Vagina (tissue), 2 donors: ENCODE data around the gene RFC4. TPM values are rescaled to one million over a fixed set of nuclear protein-coding genes. Genes with fewer than 3 reads are reported as not detected.
"Not testable (repeated sequence)": the region's sequence is repeated elsewhere in the genome, so short reads cannot be mapped to it uniquely, and the experiment has no call there.

Source experiments
- DNase-seq, 2 donors: peaks; one replicate each; pipeline ENCODE4 v3.0.0-alpha.2; 2017; ENCODE audit errors: extremely low spot score in 2 of 2
- H3K27ac ChIP-seq: fragments of 200-600 bp; sonication (generic); one replicate; pipeline ENCODE4 v1.5.1; 2019
- H3K27me3 ChIP-seq: fragments of 200-600 bp; sonication (generic); one replicate; pipeline ENCODE4 v1.5.1; 2019
- H3K36me3 ChIP-seq, 2 donors: fragments of 200-600 bp; sonication (generic); one replicate each; pipeline ENCODE4 v1.5.1; 2017 to 2019
- H3K4me1 ChIP-seq: fragments of 200-600 bp; sonication (generic); one replicate; pipeline ENCODE4 v1.5.1; 2019
- H3K4me3 ChIP-seq, 2 donors: fragments of 200-600 bp; sonication (generic); 1 replicate in 1 of 2; 2 replicates in 1 of 2; pipeline ENCODE4 v1.5.1; 2016 to 2019
- H3K9me3 ChIP-seq: fragments of 200-600 bp; sonication (generic); one replicate; pipeline ENCODE4 v1.5.1; 2019
- POLR2A ChIP-seq, 2 donors: fragments of 450-650 bp; IDR thresholded peaks; one replicate each; pipeline ENCODE4 v1.6.1; 2017; ENCODE audit warnings: antibody characterized with exemption in 2 of 2, mild to moderate bottlenecking in 2 of 2, moderate library complexity in 2 of 2
- POLR2AphosphoS5 ChIP-seq, 2 donors: sonication (generic); formaldehyde crosslinking; IDR thresholded peaks; one replicate each; pipeline ENCODE4 v1.9.0; 2017; ENCODE audit warnings: antibody characterized with exemption in 2 of 2, mild to moderate bottlenecking in 2 of 2, low read depth in 1 of 2; ENCODE audit not compliant: insufficient read depth in 1 of 2
- intact Hi-C: fragments of 100-400 bp; cut with DNase I; formaldehyde crosslinking; loops from one replicate; pipeline ENCODE4 v1.15.1; 2023
- total RNA-seq: library from RNA; depleted of rRNA; stranded (reverse); fragments of >200 nt; gene quantifications from one replicate; pipeline ENCODE4 v1.2.3, GENCODE V29; 2016
- TF ChIP-seq, protein P1 (sequence below), 3 experiments: fragments of 450-650 bp in 2 of 3; fragments of 200-600 bp in 1 of 3; sonication (generic) in 1 of 3; IDR thresholded peaks; one replicate each; pipeline ENCODE4 v1.5.1; 2017 to 2019; ENCODE audit warnings: antibody characterized with exemption in 3 of 3, mild to moderate bottlenecking in 2 of 3, moderate library complexity in 2 of 3

The RFC4 gene
- total RNA-seq, 1 donor from 2014 or later: 8.3 TPM

DNA sequence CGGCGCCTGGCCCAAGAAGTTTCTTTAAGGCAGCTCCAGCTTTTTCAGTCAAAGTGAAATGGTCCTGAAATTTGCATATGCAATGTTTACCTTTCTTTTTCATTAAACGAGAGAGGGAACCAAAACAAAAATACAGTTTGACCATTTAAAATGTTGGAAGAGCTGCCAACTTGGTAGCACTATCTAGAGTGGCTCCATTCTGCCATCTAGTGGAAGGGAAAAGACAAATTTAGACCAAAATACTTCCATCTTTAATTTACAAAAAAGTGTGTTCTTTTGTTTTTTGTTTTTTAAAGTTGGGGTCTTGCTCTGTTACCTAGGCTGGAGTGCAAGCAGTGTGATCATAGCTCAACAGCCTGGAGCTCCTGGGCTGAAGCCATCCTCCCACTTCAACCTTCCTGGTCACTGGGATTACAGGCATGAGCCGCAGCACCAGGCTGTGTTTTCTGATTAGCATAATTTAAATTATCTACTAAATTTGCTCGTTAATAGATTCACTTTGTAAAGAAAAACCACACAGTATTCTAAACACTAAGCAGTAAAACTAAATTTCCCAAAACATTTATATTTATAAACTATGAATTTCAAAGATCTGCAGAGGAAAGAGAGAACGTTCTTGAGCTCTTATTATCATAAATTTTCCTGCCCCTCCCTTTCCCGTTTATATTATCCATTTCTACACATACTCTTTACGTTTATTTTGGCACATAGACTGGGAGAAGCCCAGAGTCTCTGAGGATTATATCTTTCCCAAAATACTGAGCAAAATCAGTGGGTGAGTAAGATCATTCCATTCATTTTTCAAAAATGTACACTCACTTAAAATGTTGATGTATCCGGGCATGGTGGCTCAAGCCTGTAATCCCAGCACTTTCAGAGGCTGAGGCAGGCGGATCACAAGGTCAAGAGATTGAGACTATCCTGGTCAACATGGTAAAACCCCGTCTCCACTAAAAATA lies 15.4 kb upstream of the RFC4 start:
- Histone ChIP-seq H3K4me1 (peaks cover 15% of the 10 kb centered on the region), H3K4me3 (no peak overlapping the region), H3K36me3 (no peaks in the 10 kb centered on the region), H3K27me3 (no peaks in the 10 kb centered on the region), H3K9me3 (no peaks in the 10 kb centered on the region), H3K27ac (no peak overlapping the region)
- intact Hi-C loops: no loop called here
- DNase-seq: peak in 1 of 2 donors; percentile 19
- TF ChIP-seq, protein P1, sequence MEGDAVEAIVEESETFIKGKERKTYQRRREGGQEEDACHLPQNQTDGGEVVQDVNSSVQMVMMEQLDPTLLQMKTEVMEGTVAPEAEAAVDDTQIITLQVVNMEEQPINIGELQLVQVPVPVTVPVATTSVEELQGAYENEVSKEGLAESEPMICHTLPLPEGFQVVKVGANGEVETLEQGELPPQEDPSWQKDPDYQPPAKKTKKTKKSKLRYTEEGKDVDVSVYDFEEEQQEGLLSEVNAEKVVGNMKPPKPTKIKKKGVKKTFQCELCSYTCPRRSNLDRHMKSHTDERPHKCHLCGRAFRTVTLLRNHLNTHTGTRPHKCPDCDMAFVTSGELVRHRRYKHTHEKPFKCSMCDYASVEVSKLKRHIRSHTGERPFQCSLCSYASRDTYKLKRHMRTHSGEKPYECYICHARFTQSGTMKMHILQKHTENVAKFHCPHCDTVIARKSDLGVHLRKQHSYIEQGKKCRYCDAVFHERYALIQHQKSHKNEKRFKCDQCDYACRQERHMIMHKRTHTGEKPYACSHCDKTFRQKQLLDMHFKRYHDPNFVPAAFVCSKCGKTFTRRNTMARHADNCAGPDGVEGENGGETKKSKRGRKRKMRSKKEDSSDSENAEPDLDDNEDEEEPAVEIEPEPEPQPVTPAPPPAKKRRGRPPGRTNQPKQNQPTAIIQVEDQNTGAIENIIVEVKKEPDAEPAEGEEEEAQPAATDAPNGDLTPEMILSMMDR (IDR thresholded peaks at IDR 0.05): peak in 2 of 3 experiments; percentile 19 to 28
- TF ChIP-seq POLR2A (IDR thresholded peaks at IDR 0.05): no peak

DNA sequence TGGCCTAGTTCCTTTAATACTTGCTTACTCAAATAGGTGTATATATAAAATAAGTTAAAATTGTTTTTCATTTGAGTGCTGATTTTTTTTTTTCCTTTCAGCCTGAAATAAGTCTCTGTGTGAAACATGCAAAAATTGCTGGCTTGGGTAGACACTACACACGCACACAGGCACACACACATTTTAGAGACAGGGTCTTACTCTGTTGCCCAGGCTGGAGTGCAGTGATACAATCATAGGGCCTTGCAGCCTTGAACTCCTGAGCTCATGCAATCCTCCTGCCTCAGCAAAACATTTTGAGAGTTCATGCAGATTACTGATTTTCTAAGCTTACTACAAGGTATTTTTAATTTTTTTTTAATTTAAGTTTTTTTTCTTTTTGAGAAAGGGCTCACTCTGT lies 12.7 kb upstream of the RFC4 start:
- no peaks in the 10 kb centered on the region for H3K27me3 ChIP-seq
- H3K4me3 ChIP-seq: no peak overlapping the region
- TF ChIP-seq, protein P1 (IDR thresholded peaks at IDR 0.05): no peak
- TF ChIP-seq POLR2A (IDR thresholded peaks at IDR 0.05) (no peak), POLR2AphosphoS5 (IDR thresholded peaks at IDR 0.05; ENCODE audit: insufficient read depth in 1 of 2, low read depth in 1 of 2) (no peak)
- no peaks in the 10 kb centered on the region for H3K36me3 ChIP-seq
- no peaks in the 10 kb centered on the region for H3K9me3 ChIP-seq
- no peak overlapping the region for H3K27ac ChIP-seq
- no peak for DNase-seq
- intact Hi-C loops: no loop called here
- no peaks in the 10 kb centered on the region for H3K4me1 ChIP-seq

DNA sequence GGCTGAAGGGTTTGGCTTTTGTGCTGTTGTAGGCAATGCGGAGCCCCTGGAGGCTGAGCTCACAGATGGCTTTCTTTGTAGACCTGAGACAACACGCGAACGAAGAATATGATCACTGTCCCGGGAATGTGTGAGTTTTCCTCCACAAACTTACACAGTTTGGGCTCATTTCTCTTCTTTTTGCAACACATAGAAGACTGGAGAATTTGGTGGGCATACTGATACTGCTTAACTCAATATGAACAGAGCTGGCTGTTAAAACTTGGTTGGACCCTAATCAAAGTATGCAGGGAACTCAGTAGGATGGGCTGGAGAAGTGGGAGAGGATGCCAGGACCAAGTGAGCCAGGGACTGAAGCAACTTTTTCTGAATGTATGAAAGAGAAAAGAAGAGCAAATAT lies 12.2 kb upstream of the RFC4 start:
- intact Hi-C loops: no loop called here
- TF ChIP-seq POLR2AphosphoS5 (IDR thresholded peaks at IDR 0.05; ENCODE audit: insufficient read depth in 1 of 2, low read depth in 1 of 2): no peak
- no peak for TF ChIP-seq POLR2A (IDR thresholded peaks at IDR 0.05)
- TF ChIP-seq, protein P1 (IDR thresholded peaks at IDR 0.05): no peak

DNA sequence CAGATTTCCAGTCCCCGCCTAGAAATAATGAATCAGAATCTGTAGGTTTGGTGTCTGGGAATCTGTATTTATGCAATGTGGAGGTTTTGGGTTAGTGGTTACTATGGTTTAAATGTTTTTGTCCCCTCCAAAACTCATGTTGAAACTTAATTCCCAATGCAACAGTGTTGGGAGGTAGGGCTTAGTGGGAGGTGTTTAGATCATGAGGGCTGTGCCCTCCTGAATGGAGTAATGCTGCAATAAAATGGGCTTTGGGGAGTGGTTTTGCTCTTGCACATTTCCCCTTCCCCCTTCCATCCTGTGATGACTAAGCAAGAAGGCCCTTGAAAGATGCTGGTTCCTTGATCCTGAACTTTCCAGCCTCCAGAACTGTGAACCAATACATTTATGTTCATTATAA lies 9.2 kb upstream of the RFC4 start:
- no peaks in the 10 kb centered on the region for H3K4me1 ChIP-seq
- H3K36me3 ChIP-seq: no peaks in the 10 kb centered on the region
- DNase-seq: no peak
- H3K27ac ChIP-seq: no peak overlapping the region
- no peak overlapping the region for H3K4me3 ChIP-seq
- H3K27me3 ChIP-seq: no peaks in the 10 kb centered on the region
- TF ChIP-seq, protein P1 (IDR thresholded peaks at IDR 0.05): no peak
- TF ChIP-seq POLR2AphosphoS5 (IDR thresholded peaks at IDR 0.05; ENCODE audit: insufficient read depth in 1 of 2, low read depth in 1 of 2) (no peak), POLR2A (IDR thresholded peaks at IDR 0.05) (no peak)
- H3K9me3 ChIP-seq: no peaks in the 10 kb centered on the region
- intact Hi-C loops: no loop called here

More for the DNA sequence above, 12.2 kb upstream of the RFC4 start:
- no peaks in the 10 kb centered on the region for H3K9me3 ChIP-seq
- no peaks in the 10 kb centered on the region for H3K27me3 ChIP-seq
- no peak overlapping the region for H3K4me3 ChIP-seq
- H3K27ac ChIP-seq: no peak overlapping the region
- H3K36me3 ChIP-seq: no peaks in the 10 kb centered on the region
- H3K4me1 ChIP-seq: no peaks in the 10 kb centered on the region
- no peak for DNase-seq

DNA sequence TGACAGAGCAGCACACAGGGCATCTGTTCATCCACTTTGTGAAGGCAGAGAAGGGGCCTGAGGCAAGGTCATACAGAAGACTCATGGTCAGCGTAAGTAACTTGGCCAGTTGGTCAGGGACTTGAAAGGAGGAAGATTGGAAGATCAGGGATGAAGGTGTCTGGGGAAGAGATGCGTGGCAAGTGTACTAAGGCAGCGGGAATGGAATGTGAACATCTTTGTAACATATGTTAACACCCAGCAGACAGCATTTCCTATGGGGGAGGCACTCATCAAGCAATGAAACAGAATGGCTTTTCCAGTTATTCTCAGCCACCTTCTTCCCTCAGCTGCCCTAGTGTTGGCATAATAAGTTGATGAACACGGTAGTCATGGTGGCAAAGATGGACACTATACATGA lies 7.8 kb upstream of the RFC4 start:
- H3K4me3 ChIP-seq: no peak overlapping the region
- no peak overlapping the region for H3K27ac ChIP-seq
- H3K4me1 ChIP-seq: no peaks in the 10 kb centered on the region
- intact Hi-C loops: no loop called here
- no peaks in the 10 kb centered on the region for H3K9me3 ChIP-seq
- H3K36me3 ChIP-seq: no peaks in the 10 kb centered on the region
- TF ChIP-seq, protein P1 (IDR thresholded peaks at IDR 0.05): no peak
- no peak for TF ChIP-seq POLR2AphosphoS5 (IDR thresholded peaks at IDR 0.05; ENCODE audit: insufficient read depth in 1 of 2, low read depth in 1 of 2)
- TF ChIP-seq POLR2A (IDR thresholded peaks at IDR 0.05): no peak
- DNase-seq: no peak
- no peaks in the 10 kb centered on the region for H3K27me3 ChIP-seq

DNA sequence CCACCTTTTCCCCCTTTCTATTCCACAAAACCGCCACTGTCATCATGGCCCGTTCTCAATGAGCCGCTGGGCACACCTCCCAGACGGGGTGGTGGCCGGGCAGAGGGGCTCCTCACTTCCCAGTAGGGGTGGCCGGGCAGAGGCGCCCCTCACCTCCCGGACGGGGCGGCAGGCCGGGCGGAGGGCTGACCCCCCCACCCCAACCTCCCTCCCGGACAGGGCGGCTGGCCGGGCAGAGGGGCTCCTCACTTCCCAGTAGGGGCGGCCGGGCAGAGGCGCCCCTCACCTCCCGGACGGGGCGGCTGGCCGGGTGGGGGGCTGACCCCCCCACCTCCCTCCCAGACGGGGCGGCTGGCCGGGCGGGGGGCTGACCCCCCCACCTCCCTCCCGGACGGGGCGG lies 5.0 kb upstream of the RFC4 start:
- intact Hi-C loops: not testable (repeated sequence)

More for the DNA sequence above, 5.0 kb upstream of the RFC4 start:
- not testable (repeated sequence) for H3K4me1 ChIP-seq, H3K36me3 ChIP-seq, H3K27me3 ChIP-seq, H3K9me3 ChIP-seq, DNase-seq, H3K4me3 ChIP-seq, H3K27ac ChIP-seq
